KMS-11 (cell line): Measurements from ENCODE around the gene ZNF564.

Source experiments
- H2AFZ ChIP-seq: fragments of 200-600 bp; sonication (generic); 2 replicates; pipeline ENCODE4 v1.6.1; 2016; ENCODE audit warnings: antibody characterized with exemption, mixed run types, low read depth
- H3K27ac ChIP-seq: fragments of 200-600 bp; sonication (generic); 2 replicates; pipeline ENCODE4 v1.6.1; 2016; ENCODE audit warnings: mild to moderate bottlenecking, mixed run types
- H3K27me3 ChIP-seq: fragments of 200-600 bp; sonication (generic); 2 replicates; pipeline ENCODE4 v1.6.1; 2017; ENCODE audit warnings: mild to moderate bottlenecking, low read depth, mixed run types, moderate library complexity; ENCODE audit not compliant: insufficient read depth
- H3K36me3 ChIP-seq: fragments of 200-600 bp; sonication (generic); 2 replicates; pipeline ENCODE4 v1.6.1; 2017; ENCODE audit warnings: mild to moderate bottlenecking, mixed run types; ENCODE audit not compliant: insufficient read depth
- H3K4me1 ChIP-seq: fragments of 200-600 bp; sonication (generic); 2 replicates; pipeline ENCODE4 v1.6.1; 2016; ENCODE audit warnings: mild to moderate bottlenecking, low read depth, mixed run types; ENCODE audit not compliant: poor library complexity, severe bottlenecking
- H3K4me2 ChIP-seq: fragments of 200-600 bp; sonication (generic); 2 replicates; pipeline ENCODE4 v1.7.0; 2016; ENCODE audit warnings: mild to moderate bottlenecking, mixed run types
- H3K4me3 ChIP-seq: fragments of 200-600 bp; sonication (generic); IDR thresholded peaks from 2 replicates; pipeline ENCODE4 v1.6.1; 2017; ENCODE audit warnings: low read depth, low read length, mixed read lengths; ENCODE audit not compliant: insufficient read depth
- H3K79me2 ChIP-seq: fragments of 200-600 bp; sonication (generic); 2 replicates; pipeline ENCODE4 v1.6.1; 2016; ENCODE audit warnings: low read depth, mixed run types; ENCODE audit not compliant: insufficient read depth
- H3K9ac ChIP-seq: fragments of 200-600 bp; sonication (generic); 2 replicates; pipeline ENCODE4 v1.6.1; 2016; ENCODE audit warnings: mild to moderate bottlenecking, mixed run types
- H4K20me1 ChIP-seq: fragments of 200-600 bp; sonication (generic); 2 replicates; pipeline ENCODE4 v1.6.1; 2016; ENCODE audit warnings: mild to moderate bottlenecking, mixed run types; ENCODE audit not compliant: insufficient read depth
- CTCF ChIP-seq: fragments of 200-600 bp; sonication (generic); conservative IDR thresholded peaks from 2 replicates; pipeline ENCODE4 v1.6.1; 2017; ENCODE audit warnings: low read depth, mild to moderate bottlenecking, antibody characterized with exemption, low read length, moderate library complexity, mixed read lengths

The ZNF564 gene

GRCh38 chr19:12551060-12551832, at the start of gene ZNF564:
Gene ZNF564 (minus strand): TSS chr19:12551482. CDS start chr19:12551332, 150 bp downstream.
- Histone ChIP-seq H3K4me2 (peak within 1 kb of the TSS; percentile 78), H3K4me3 (no peak within 1 kb of the TSS), H3K9ac (peak within 1 kb of the TSS; percentile 68), H3K36me3 (no peaks in the 10 kb centered on the region; the same call in 1 of the 2 replicates), H3K27me3 (no peaks in the 10 kb centered on the region), H4K20me1 (no peaks in the 10 kb centered on the region), H3K4me1 (peaks cover 11% of the 10 kb centered on the region), H2AFZ (peak within 1 kb of the TSS; percentile 88), H3K27ac (peak within 1 kb of the TSS; percentile 59), H3K79me2 (peaks cover 23% of the 10 kb centered on the region; the same call in 1 of the 2 replicates)
- TF ChIP-seq CTCF = no peak

DNA sequence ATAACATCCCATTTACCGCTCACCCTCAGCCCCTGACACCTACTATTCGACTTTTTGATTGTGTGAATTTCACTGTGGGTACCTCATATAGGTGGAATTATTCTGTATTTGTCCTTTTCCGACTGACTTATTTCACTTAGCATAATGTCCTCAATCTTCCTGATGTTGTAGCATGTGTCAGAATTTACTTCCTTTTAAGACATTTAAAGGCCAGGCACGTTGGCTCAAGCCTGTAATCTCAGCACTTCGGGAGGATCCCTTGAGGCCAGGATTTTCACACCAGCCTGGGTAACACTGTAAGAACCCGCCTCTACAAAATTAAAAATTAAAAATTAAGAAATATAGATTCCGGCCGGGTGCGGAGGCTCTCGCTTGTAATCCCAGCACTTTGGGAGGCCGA, 46.3 kb upstream of the ZNF564 start:
- Histone ChIP-seq H4K20me1 (no peaks in the 10 kb centered on the region), H3K79me2 (no peaks in the 10 kb centered on the region), H3K27me3 (no peaks in the 10 kb centered on the region), H3K9ac (no peak overlapping the region), H3K27ac (no peak overlapping the region), H3K4me3 (no peak overlapping the region), H3K4me2 (no peak overlapping the region), H3K4me1 (no peaks in the 10 kb centered on the region), H2AFZ (no peak overlapping the region), H3K36me3 (no peaks in the 10 kb centered on the region)
- no peak for TF ChIP-seq CTCF

DNA sequence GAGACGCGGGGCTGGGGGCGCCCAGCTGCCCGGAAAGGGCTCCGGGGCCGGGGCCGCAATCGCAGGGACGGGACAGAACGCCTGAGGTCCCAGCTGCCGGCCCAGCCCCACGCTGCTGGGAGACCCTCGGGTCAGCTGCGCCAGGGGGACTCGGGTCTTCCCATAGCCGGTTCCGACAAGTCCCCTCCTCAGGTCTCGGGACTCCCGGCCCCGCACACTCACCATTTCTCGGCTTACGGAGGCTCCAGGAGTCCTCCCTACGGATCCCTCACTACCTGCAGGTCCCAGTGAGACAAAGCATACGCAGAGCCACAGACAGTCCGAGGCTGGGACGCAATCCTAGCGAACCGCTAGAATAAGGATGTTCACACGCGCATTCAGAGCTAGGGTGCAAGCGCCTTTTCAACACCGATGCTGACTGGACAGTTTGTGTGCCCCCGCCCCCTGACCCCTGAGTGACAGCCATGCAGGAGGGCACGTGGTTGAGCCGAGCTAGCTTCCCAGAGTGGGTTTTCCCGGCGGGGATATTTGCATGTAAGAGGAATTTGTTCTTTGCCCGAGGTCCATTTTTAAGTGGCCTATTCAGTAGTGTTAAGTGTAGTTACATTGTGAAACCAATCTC, 45.8 kb upstream of the ZNF564 start:
- no peaks in the 10 kb centered on the region for H3K36me3 ChIP-seq
- H2AFZ ChIP-seq = no peak overlapping the region
- H3K4me2 ChIP-seq = no peak overlapping the region
- H3K9ac ChIP-seq = no peak overlapping the region
- H3K27ac ChIP-seq = no peak overlapping the region
- no peak for TF ChIP-seq CTCF
- H3K79me2 ChIP-seq = no peaks in the 10 kb centered on the region
- no peaks in the 10 kb centered on the region for H3K4me1 ChIP-seq
- no peaks in the 10 kb centered on the region for H4K20me1 ChIP-seq
- no peaks in the 10 kb centered on the region for H3K27me3 ChIP-seq
- H3K4me3 ChIP-seq = no peak overlapping the region

GRCh38 chr19:12596485-12596884, 45.2 kb upstream of the ZNF564 start:
- no peaks in the 10 kb centered on the region for H3K79me2 ChIP-seq
- H2AFZ ChIP-seq = no peak overlapping the region
- TF ChIP-seq CTCF = no peak
- H3K27ac ChIP-seq = no peak overlapping the region
- H3K4me3 ChIP-seq = no peak overlapping the region
- H3K4me1 ChIP-seq = no peaks in the 10 kb centered on the region
- H4K20me1 ChIP-seq = no peaks in the 10 kb centered on the region
- no peaks in the 10 kb centered on the region for H3K27me3 ChIP-seq
- no peaks in the 10 kb centered on the region for H3K36me3 ChIP-seq
- no peak overlapping the region for H3K9ac ChIP-seq
- H3K4me2 ChIP-seq = no peak overlapping the region
